HG03457 (cell line): ENCODE measurements around the gene RAB20.
"Not testable (repeated sequence)": the region's sequence is repeated elsewhere in the genome, so short reads cannot be mapped to it uniquely, and the experiment has no call there.

Experiments
- ATAC-seq: cut with Tn5 transposase; IDR thresholded peaks from one replicate; pipeline ENCODE4 v1.9.1; 2021; ENCODE audit warnings: moderate number of reproducible peaks; ENCODE audit not compliant: unreplicated experiment

RAB20 gene

GRCh38 chr13:110561344-110562035 lies at the start of gene RAB20:
TSS of gene RAB20 (minus strand) at chr13:110561722. CDS start at chr13:110561519, 203 bp downstream.
- ATAC-seq, result peak; percentile 70

GRCh38 chr13:110610955-110611595 lies 49.6 kb upstream of the RAB20 start:
- no peak for ATAC-seq

- no peak for ATAC-seq
Measured at GRCh38 chr13:110607675-110608224, 46.2 kb upstream of the RAB20 start.

GRCh38 chr13:110606281-110606680 lies 44.8 kb upstream of the RAB20 start:
- not testable (repeated sequence) for ATAC-seq

GRCh38 chr13:110605132-110605531 lies 43.6 kb upstream of the RAB20 start:
- no peak for ATAC-seq

DNA sequence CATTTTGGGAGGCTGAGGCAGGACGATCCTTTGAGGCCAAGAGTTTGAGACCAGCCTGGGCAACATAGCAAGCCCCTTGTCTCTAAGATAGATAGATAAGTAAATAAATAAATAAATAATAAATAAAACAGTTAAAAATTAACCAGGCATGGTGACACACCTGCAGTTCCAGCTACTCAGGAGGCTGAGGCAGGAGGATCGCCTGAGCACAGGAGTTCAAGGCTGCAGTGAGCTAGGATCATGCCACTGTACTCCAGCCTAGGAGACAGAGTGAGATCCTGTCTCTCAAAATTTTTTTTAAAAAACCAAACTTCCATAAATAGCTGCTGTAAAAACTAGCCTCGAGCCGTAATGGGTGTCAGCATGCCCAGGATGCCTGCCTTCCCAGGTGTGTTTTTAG lies 39.5 kb upstream of the RAB20 start:
- no peak for ATAC-seq

GRCh38 chr13:110600261-110600819 lies 38.8 kb upstream of the RAB20 start:
- no peak for ATAC-seq

GRCh38 chr13:110597041-110597689 lies 35.6 kb upstream of the RAB20 start:
- ATAC-seq, result no peak

DNA sequence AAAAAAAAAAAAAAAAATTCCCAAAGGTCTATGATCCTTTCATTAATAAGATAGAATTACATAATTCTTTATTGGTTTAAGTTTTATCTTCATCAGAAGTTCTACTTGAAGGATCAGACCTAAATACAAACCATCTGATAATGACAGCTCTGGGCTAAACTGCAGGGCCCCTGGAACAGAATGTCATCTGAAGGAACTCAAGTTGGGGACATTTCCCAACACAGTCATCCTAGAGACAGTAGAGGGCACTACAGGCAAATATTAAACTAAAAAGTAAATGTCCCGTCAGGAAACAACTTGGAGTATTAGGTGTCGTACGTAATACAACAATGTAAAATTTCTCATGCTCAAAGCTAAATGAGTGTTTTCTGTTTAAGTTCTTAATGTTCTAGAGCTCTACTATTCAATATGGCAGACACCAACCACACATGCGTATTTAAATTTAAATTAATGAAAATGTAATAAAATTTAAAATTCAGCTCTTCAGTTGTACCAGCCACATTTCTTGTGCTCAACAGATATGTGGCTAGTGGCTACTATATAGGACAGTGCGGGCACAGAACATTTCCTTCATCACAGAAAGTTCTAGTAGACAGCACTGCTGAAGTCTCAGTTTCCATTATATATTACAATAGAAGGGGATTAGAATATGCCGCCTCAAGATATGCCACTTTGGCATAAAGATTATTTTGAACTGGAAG lies 32.1 kb upstream of the RAB20 start:
- ATAC-seq, result peak; percentile 85

- no peak for ATAC-seq
Measured at GRCh38 chr13:110592665-110593064, 31.1 kb upstream of the RAB20 start.

DNA sequence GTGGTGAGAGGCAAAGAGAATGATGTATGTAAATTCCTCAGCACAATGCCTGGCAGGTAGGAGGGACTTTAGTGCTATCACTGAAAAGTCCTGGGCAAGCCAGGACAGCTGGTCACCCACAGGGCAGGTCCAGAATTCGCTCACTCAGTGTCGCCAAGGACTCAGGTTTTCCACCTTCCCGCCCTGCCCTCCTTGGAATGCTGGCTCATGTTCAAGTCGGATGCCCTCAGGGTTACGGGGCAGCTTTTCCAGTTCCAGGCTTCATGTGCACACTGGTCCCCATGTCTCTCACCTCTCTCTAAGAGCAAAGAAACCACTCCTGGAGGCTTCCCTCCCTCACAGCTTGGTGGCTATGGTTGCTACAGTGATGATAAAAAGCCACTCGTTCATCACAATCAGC lies 29.1 kb upstream of the RAB20 start:
- ATAC-seq, result no peak

DNA sequence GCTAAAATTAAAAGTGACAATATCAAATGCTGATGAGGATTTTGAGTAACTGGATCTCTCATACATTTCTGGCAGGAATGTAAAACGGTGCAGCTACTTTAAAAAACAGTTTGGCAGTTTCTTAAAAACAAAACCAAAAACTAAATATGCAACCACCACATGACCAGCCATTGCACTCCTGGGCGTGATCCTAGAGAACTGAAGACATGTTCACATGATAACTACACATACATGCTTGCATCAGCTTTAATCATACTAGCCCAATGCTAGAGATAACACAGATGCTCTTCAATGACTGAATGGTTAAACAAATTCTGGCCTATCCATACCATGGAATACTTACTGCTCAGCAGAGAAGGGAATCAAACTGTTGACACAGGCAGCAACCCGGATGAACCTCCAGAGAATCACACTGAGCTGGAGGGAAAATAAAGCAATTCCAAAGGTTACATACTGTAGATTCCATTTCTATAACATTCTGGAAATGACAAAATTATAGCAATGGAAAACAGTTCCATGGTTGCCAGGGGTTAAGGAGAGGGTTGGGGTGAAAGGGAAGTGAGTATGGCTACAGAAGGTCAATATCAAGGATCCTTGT lies 28.4 kb upstream of the RAB20 start:
- no peak for ATAC-seq

DNA sequence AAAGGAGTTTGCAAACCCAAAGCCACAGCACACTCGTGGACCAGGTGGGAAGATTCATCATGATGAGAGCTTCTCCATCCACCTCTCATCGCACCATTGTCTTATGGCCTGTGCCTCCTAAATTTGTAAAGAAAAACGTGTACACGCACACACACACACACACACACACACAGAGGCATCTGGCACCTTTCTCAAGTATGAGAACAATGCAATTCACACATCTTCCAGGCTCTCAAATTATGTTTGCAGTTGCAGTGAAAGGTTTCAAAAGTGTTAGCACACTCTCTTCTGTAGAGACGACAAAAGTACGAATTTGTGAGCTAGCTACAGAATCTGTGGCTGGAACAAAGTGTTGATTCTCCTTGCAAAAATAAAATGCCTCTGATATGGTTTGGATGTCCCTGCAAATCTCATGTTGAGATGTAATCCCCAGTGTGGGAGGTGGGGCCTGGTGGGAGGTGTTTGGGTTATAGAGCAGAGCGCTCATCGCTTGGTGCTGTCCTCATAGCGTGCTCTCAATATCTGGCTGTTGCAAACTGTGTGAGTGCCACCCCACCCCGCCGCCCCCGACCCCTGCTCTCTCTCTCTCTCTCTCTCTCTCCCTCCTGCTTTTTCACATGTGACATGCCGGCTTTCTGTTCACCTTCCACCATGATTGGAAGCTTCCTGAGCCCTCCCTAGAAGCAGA lies 21.8 kb upstream of the RAB20 start:
- ATAC-seq, result no peak

GRCh38 chr13:110582421-110582954 lies 21.0 kb upstream of the RAB20 start:
- no peak for ATAC-seq

GRCh38 chr13:110581506-110582185 lies 20.1 kb upstream of the RAB20 start:
- no peak for ATAC-seq

GRCh38 chr13:110580800-110581199 lies 19.3 kb upstream of the RAB20 start:
- ATAC-seq, result no peak

GRCh38 chr13:110578363-110578762 lies 16.8 kb upstream of the RAB20 start:
- ATAC-seq, result no peak

- no peak for ATAC-seq
Measured at GRCh38 chr13:110576736-110577476, 15.4 kb upstream of the RAB20 start.

DNA sequence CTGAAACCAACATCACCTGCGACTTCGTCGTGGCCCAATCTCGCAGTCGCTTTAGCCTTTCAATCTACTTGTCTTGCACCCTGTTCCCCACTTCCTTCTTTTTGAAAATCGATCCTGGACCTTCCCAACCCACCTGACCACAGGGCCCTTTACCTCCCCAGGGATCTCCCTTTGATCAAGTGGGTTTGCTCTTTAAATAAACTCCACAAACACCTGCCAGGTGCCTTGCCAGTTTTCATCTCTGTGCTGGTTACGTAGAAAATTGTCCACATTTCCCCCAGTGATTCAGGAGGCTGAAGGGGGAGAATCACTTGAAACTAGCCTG lies 14.5 kb upstream of the RAB20 start:
- ATAC-seq, result no peak
